HCT116 (cell line): Measurements from ENCODE around the gene CSNK1G1. TPM values are rescaled to one million over a fixed set of nuclear protein-coding genes. Genes with fewer than 3 reads are reported as not detected.

Experiments used
- ATAC-seq: fragments of 200-7000 bp; cut with Tn5 transposase; 2 replicates; pipeline ENCODE4 v1.9.1; 2020; ENCODE audit warnings: mild to moderate bottlenecking, moderate library complexity
- BruUV-seq: library from RNA; stranded (reverse); fragments of 400-500 nt; replicated peaks from 2 replicates; lab custom pipeline; 2021; lab: Mats Ljungman, UMichigan
- CTCF ChIA-PET: fragments of 300-600 bp; sonication (Branson Sonifier 250); formaldehyde crosslinking; loops from one replicate; lab custom pipeline; 2021; ENCODE audit warnings: antibody characterized with exemption; lab: Charles Lee
- POLR2A ChIA-PET: fragments of 300-600, 350-600 bp; sonication (Branson Sonifier 250); formaldehyde crosslinking; loops from one replicate; lab custom pipeline; 2021; ENCODE audit warnings: antibody characterized with exemption; lab: Charles Lee
- RAD21 ChIA-PET, 2 experiments: fragments of 300-600 bp; sonication (Branson Sonifier 250); formaldehyde crosslinking; loops; one replicate each; lab custom pipeline; 2023; ENCODE audit warnings: low total read pairs in 2 of 2; ENCODE audit not compliant: uncharacterized antibody in 2 of 2, unreplicated experiment in 2 of 2, low non-redundant PET in 1 of 2; lab: Charles Lee
- DNase-seq: peaks from one replicate; pipeline ENCODE4 v3.0.0-alpha.2; 2010; ENCODE audit warnings: low read depth, low spot score
- H2AFZ ChIP-seq: fragments of 200-600 bp; shearing (Covaris generic), sonication (generic); 2 replicates; pipeline ENCODE4 v1.6.1; 2017; ENCODE audit warnings: low read depth, mixed run types, mixed read lengths, antibody characterized with exemption, low read length; ENCODE audit not compliant: poor library complexity, severe bottlenecking
- H3K27ac ChIP-seq: 2 replicates; pipeline ENCODE4 v1.5.1; 2012; ENCODE audit warnings: low read depth, low read length
- H3K27me3 ChIP-seq: fragments of 200-600 bp; sonication (generic); 2 replicates; pipeline ENCODE4 v1.6.1; 2016; ENCODE audit warnings: mixed run types, low read length, mixed read lengths; ENCODE audit not compliant: insufficient read depth
- H3K36me3 ChIP-seq, 2 experiments: fragments of 200-500 bp in 1 of 2; fragments of 200-600 bp in 1 of 2; sonication (Bioruptor generic) in 1 of 2; sonication (generic) in 1 of 2; 2 replicates each; pipeline versions ENCODE4 v1.5.1 to v1.6.1; 2014 to 2016; ENCODE audit warnings: low read length in 2 of 2, inconsistent platforms in 1 of 2, mixed read lengths in 1 of 2, mixed run types in 1 of 2; ENCODE audit not compliant: insufficient read depth in 2 of 2, control insufficient read depth in 1 of 2
- H3K4me1 ChIP-seq, 2 experiments: fragments of 200-600 bp in 1 of 2; sonication (generic) in 1 of 2; 2 replicates each; pipeline versions ENCODE4 v1.5.1 to v1.6.1; 2012 to 2017; ENCODE audit warnings: low read length in 2 of 2, inconsistent platforms in 1 of 2, mild to moderate bottlenecking in 1 of 2, mixed read lengths in 1 of 2, mixed run types in 1 of 2, moderate library complexity in 1 of 2; ENCODE audit not compliant: insufficient read depth in 2 of 2, control insufficient read depth in 1 of 2
- H3K4me2 ChIP-seq: fragments of 200-600 bp; sonication (generic); 2 replicates; pipeline ENCODE4 v1.6.1; 2017; ENCODE audit warnings: mixed run types, low read length, mixed read lengths
- H3K4me3 ChIP-seq, 2 experiments: fragments of 200-600 bp in 1 of 2; sonication (generic) in 1 of 2; replicated peaks in 1 of 2; 2 replicates each; pipeline ENCODE4 v1.5.1; 2011 to 2016; ENCODE audit warnings: low read length in 2 of 2, control low read depth in 1 of 2, low read depth in 1 of 2, mild to moderate bottlenecking in 1 of 2, mixed read lengths in 1 of 2, mixed run types in 1 of 2
- H3K79me2 ChIP-seq: fragments of 200-600 bp; sonication (generic); 2 replicates; pipeline ENCODE4 v1.6.1; 2017; ENCODE audit warnings: mild to moderate bottlenecking, mixed run types, low read length, moderate library complexity, mixed read lengths; ENCODE audit not compliant: insufficient read depth
- H3K9ac ChIP-seq: fragments of 200-600 bp; sonication (generic); 2 replicates; pipeline ENCODE4 v1.6.1; 2016; ENCODE audit warnings: low read length, mixed read lengths
- H3K9me2 ChIP-seq: fragments of 200-600 bp; sonication (generic), shearing (Covaris generic); 2 replicates; pipeline ENCODE4 v1.6.1; 2017; ENCODE audit warnings: mixed run types, mild to moderate bottlenecking, moderate library complexity; ENCODE audit not compliant: insufficient read depth
- H3K9me3 ChIP-seq, 2 experiments: fragments of 200-500 bp in 1 of 2; fragments of 200-600 bp in 1 of 2; sonication (Bioruptor generic) in 1 of 2; sonication (generic) in 1 of 2; 2 replicates each; pipeline ENCODE4 v1.6.1; 2014 to 2017; ENCODE audit warnings: low read length in 2 of 2, mixed read lengths in 2 of 2, inconsistent platforms in 1 of 2, low read depth in 1 of 2, mild to moderate bottlenecking in 1 of 2, mixed run types in 1 of 2, moderate library complexity in 1 of 2; ENCODE audit not compliant: control insufficient read depth in 1 of 2, insufficient read depth in 1 of 2
- H4K20me1 ChIP-seq: fragments of 200-600 bp; sonication (generic), shearing (Covaris generic); 2 replicates; pipeline ENCODE4 v1.6.1; 2017; ENCODE audit warnings: mixed run types, mild to moderate bottlenecking, moderate library complexity; ENCODE audit not compliant: insufficient read depth
- CBX3 ChIP-seq: IDR thresholded peaks from 2 replicates; pipeline ENCODE4 v1.6.1; 2012; ENCODE audit warnings: low read depth
- EGR1 ChIP-seq: IDR thresholded peaks from 2 replicates; pipeline ENCODE4 v1.6.1; 2012; ENCODE audit warnings: low read depth
- EZH2 ChIP-seq: fragments of 200-600 bp; sonication (generic); IDR thresholded peaks from 2 replicates; pipeline ENCODE4 v1.6.1; 2017; ENCODE audit warnings: antibody characterized with exemption, mixed run types
- FOSL1 ChIP-seq: IDR thresholded peaks from 2 replicates; pipeline ENCODE4 v1.6.1; 2012; ENCODE audit warnings: low read depth
- JUND ChIP-seq: IDR thresholded peaks from 2 replicates; pipeline ENCODE4 v1.6.1; 2012
- POLR2AphosphoS5 ChIP-seq: IDR thresholded peaks from 2 replicates; pipeline ENCODE4 v1.6.1; 2011; ENCODE audit warnings: mild to moderate bottlenecking, low read depth, low read length, moderate library complexity
- SIN3A ChIP-seq: IDR thresholded peaks from 2 replicates; pipeline ENCODE4 v1.6.1; 2012; ENCODE audit warnings: low read depth
- SP1 ChIP-seq: IDR thresholded peaks from 2 replicates; pipeline ENCODE4 v1.6.1; 2012; ENCODE audit warnings: low read depth
- SRF ChIP-seq: IDR thresholded peaks from 2 replicates; pipeline ENCODE4 v1.6.1; 2012; ENCODE audit warnings: low read depth
- YY1 ChIP-seq: IDR thresholded peaks from 2 replicates; pipeline ENCODE4 v1.6.1; 2011; ENCODE audit warnings: low read length, low read depth, moderate library complexity, mild to moderate bottlenecking; ENCODE audit not compliant: insufficient replicate concordance; ENCODE audit errors: extremely low read depth
- intact Hi-C: fragments of 100-400 bp; cut with micrococcal nuclease; formaldehyde crosslinking; loops from 2 replicates; pipeline ENCODE4 v1.10.0; 2022
- total RNA-seq: library from RNA; stranded (reverse); gene quantifications from one replicate; pipeline ENCODE4 v1.2.1, GENCODE V29; 2021; ENCODE audit not compliant: unreplicated experiment
- TF ChIP-seq, protein P1 (sequence below), 3 experiments: fragments of 200-600 bp in 1 of 3; sonication (generic) in 1 of 3; IDR thresholded peaks in 2 of 3; conservative IDR thresholded peaks in 1 of 3; 2 replicates each; pipeline ENCODE4 v1.5.1; 2012 to 2017; ENCODE audit warnings: low read depth in 2 of 3, low read length in 2 of 3, antibody characterized with exemption in 1 of 3, borderline replicate concordance in 1 of 3, control low read depth in 1 of 3, mild to moderate bottlenecking in 1 of 3, mixed read lengths in 1 of 3, mixed run types in 1 of 3, moderate library complexity in 1 of 3; ENCODE audit not compliant: insufficient read depth in 1 of 3
- TF ChIP-seq, protein P2 (sequence below): IDR thresholded peaks from 2 replicates; pipeline ENCODE4 v1.6.1; 2011; ENCODE audit warnings: mild to moderate bottlenecking, low read length, moderate library complexity; ENCODE audit not compliant: insufficient replicate concordance; ENCODE audit errors: extremely low read depth
- TF ChIP-seq, protein P3 (sequence below): IDR thresholded peaks from 2 replicates; pipeline ENCODE4 v1.6.1; 2012
- TF ChIP-seq, protein P4 (sequence below): IDR thresholded peaks from 2 replicates; pipeline ENCODE4 v1.6.1; 2012; ENCODE audit warnings: low read depth

The CSNK1G1 gene
- total RNA-seq, 1 experiment from 2014 or later, result 21.1 TPM

DNA sequence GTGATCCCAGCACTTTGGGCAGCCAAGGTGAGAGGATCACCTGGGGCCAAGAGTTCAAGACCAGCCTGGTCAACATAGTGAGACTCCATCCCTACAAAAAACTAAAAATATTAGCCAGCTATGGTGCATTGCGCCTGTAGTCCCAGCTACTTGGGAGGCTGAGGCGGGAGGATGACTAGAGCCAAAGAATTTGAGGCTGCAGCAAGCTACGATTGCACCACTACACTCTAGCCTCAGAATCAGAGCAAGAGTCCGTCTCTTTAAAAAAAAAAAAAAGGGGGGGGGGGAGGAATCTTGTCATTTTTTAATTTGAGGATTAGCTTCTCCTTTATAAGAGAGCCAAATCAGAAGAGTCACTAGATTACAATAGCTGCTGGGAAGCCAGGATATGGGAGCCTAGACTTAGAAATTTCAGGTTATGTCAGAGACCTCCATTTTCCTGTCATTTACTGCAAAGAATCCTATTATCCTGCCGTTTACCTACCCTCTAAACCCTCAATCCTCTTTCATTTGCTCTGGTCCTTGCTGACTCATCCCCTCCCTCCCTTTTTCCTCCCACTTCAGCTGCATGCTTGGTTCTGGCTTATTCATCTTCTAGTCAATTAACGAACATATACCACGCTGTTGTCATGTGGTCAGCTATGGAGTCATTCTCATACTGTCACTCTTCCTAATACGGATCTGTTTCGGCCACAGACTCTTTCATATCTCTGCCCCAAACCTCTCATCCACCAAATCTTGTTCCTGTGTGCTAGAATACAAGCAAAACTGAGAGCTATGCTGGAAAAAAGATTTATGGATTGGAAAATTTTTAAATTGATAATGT lies 109.4 kb downstream of the CSNK1G1 start:
- peak overlapping the region; percentile 68 for H3K4me2 ChIP-seq
- TF ChIP-seq, protein P1, sequence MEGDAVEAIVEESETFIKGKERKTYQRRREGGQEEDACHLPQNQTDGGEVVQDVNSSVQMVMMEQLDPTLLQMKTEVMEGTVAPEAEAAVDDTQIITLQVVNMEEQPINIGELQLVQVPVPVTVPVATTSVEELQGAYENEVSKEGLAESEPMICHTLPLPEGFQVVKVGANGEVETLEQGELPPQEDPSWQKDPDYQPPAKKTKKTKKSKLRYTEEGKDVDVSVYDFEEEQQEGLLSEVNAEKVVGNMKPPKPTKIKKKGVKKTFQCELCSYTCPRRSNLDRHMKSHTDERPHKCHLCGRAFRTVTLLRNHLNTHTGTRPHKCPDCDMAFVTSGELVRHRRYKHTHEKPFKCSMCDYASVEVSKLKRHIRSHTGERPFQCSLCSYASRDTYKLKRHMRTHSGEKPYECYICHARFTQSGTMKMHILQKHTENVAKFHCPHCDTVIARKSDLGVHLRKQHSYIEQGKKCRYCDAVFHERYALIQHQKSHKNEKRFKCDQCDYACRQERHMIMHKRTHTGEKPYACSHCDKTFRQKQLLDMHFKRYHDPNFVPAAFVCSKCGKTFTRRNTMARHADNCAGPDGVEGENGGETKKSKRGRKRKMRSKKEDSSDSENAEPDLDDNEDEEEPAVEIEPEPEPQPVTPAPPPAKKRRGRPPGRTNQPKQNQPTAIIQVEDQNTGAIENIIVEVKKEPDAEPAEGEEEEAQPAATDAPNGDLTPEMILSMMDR (IDR thresholded peaks at IDR 0.05 in 2 of 3, conservative IDR thresholded peaks at IDR 0.05 in 1 of 3; ENCODE audit: borderline replicate concordance in 1 of 3, insufficient read depth in 1 of 3, low read depth in 2 of 3, low read length in 2 of 3), result no peak
- TF ChIP-seq YY1 (no peak), EZH2 (no peak), FOSL1 (peak; percentile 61), EGR1 (no peak), POLR2AphosphoS5 (peak; percentile 28; the same call in 1 of the 2 replicates), SP1 (peak; percentile 39), SIN3A (0 out of 2 replicates have a peak, but pooled peaks have one; percentile 39), JUND (peak; percentile 73), CBX3 (peak; percentile 73), SRF (peak; percentile 53; the same call in 1 of the 2 replicates)
- TF ChIP-seq, protein P2, sequence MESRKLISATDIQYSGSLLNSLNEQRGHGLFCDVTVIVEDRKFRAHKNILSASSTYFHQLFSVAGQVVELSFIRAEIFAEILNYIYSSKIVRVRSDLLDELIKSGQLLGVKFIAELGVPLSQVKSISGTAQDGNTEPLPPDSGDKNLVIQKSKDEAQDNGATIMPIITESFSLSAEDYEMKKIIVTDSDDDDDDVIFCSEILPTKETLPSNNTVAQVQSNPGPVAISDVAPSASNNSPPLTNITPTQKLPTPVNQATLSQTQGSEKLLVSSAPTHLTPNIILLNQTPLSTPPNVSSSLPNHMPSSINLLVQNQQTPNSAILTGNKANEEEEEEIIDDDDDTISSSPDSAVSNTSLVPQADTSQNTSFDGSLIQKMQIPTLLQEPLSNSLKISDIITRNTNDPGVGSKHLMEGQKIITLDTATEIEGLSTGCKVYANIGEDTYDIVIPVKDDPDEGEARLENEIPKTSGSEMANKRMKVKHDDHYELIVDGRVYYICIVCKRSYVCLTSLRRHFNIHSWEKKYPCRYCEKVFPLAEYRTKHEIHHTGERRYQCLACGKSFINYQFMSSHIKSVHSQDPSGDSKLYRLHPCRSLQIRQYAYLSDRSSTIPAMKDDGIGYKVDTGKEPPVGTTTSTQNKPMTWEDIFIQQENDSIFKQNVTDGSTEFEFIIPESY, result no peak
- TF ChIP-seq, protein P3, sequence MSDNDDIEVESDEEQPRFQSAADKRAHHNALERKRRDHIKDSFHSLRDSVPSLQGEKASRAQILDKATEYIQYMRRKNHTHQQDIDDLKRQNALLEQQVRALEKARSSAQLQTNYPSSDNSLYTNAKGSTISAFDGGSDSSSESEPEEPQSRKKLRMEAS, result peak; percentile 86
- TF ChIP-seq, protein P4, sequence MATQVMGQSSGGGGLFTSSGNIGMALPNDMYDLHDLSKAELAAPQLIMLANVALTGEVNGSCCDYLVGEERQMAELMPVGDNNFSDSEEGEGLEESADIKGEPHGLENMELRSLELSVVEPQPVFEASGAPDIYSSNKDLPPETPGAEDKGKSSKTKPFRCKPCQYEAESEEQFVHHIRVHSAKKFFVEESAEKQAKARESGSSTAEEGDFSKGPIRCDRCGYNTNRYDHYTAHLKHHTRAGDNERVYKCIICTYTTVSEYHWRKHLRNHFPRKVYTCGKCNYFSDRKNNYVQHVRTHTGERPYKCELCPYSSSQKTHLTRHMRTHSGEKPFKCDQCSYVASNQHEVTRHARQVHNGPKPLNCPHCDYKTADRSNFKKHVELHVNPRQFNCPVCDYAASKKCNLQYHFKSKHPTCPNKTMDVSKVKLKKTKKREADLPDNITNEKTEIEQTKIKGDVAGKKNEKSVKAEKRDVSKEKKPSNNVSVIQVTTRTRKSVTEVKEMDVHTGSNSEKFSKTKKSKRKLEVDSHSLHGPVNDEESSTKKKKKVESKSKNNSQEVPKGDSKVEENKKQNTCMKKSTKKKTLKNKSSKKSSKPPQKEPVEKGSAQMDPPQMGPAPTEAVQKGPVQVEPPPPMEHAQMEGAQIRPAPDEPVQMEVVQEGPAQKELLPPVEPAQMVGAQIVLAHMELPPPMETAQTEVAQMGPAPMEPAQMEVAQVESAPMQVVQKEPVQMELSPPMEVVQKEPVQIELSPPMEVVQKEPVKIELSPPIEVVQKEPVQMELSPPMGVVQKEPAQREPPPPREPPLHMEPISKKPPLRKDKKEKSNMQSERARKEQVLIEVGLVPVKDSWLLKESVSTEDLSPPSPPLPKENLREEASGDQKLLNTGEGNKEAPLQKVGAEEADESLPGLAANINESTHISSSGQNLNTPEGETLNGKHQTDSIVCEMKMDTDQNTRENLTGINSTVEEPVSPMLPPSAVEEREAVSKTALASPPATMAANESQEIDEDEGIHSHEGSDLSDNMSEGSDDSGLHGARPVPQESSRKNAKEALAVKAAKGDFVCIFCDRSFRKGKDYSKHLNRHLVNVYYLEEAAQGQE, result no peak
- H3K27ac ChIP-seq, result peak overlapping the region; percentile 41; the same call in 1 of the 2 replicates
- ATAC-seq (peak; percentile 83), DNase-seq (peak; percentile 87)
- H2AFZ ChIP-seq, result no peak overlapping the region
- CTCF ChIA-PET, result no interaction called here
- peaks cover 31% of the 10 kb centered on the region for H3K79me2 ChIP-seq
- intact Hi-C loops, result no loop called here
- no TSS peak for BruUV-seq
- H3K4me1 ChIP-seq, result peaks cover 45 to 53% of the 10 kb centered on the region in 2 experiments
- peak overlapping the region; percentile 20 to 35 for H3K4me3 ChIP-seq
- H3K27me3 ChIP-seq, result no peaks in the 10 kb centered on the region
- no peaks in the 10 kb centered on the region for H4K20me1 ChIP-seq
- RAD21 ChIA-PET, result interaction anchor here in 1 of 2 experiments (0.6 kb wide), 1 partner anchor 26 kb away, joined by 3 read pairs; no protein-coding TSS in a partner anchor
- no peaks in the 10 kb centered on the region for H3K9me2 ChIP-seq
- H3K9me3 ChIP-seq, result no peaks in the 10 kb centered on the region
- no peaks in the 10 kb centered on the region for H3K36me3 ChIP-seq
- POLR2A ChIA-PET, result interaction anchor here (0.9 to 1.0 kb wide), 2 partner anchors 9 to 27 kb away, joined by 3 to 4 read pairs; no protein-coding TSS in a partner anchor
- peak overlapping the region; percentile 51 for H3K9ac ChIP-seq
